ENCODE data around the gene PSG4. TPM values are rescaled to one million over a fixed set of nuclear protein-coding genes. Genes with fewer than 3 reads are reported as not detected.
A peak's percentile ranks its signal among the peaks of the same experiment; 100 is the strongest.
"Not testable (repeated sequence)": the region's sequence is repeated elsewhere in the genome, so short reads cannot be mapped to it uniquely, and the experiment has no call there.

The PSG4 gene
- total RNA-seq, 2 experiments from 2014 or later: not detected

DNA sequence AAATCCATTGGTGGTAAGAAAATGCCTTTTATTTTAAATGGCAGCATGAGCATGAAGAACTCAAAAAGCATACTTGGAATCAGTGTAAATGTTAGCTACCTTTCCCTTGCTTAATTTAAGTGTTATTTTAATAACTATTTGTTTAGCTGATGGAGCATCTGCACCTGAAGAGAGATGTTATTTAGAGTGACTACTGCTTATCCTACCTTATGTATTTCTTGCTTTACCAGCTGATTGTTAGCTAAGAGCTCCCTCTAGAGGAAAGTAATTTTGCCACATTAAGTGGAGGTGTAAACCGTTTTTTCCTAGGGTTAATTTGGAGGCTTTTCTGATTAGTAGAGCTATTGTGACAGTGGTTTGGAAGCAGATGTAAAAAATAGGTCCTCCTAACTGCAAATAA is 21.5 kb upstream of the PSG4 start:
- CTCF ChIA-PET (ENCODE audit: unreplicated experiment); intact Hi-C loops (cut with micrococcal nuclease; ENCODE audit: unreplicated experiment): not testable (repeated sequence)

DNA sequence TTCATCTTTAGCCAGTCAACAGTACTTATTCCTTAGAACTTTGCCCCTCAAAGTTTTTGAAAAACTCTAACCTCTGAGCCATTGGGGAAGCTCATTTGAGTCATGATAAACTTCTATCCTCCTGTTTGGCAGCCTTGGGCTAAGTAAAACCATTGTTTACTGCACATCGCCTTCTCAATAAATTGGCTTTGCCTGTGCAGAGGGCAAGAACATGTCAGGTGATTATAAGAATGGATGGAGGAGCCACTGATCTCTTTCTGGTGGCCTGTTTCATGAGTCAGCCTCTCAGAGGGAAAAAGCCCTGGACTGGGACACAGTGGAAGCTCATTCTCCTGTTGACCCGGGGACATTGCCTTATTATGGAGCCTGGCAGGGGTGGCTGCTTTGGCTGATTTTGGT is 19.4 kb upstream of the PSG4 start:
- Histone ChIP-seq H3K9me3 (ENCODE audit: low read length) (peaks cover 4% of the 10 kb centered on the region; the same call in 1 of the 2 replicates), H3K36me3 (ENCODE audit: insufficient read depth, low read length) (no peaks in the 10 kb centered on the region), H4K20me1 (ENCODE audit: insufficient read depth, low read length) (no peaks in the 10 kb centered on the region), H3K9me2 (ENCODE audit: insufficient read depth, low read length) (no peaks in the 10 kb centered on the region), H3K27ac (ENCODE audit: low read depth, low read length, poor library complexity, severe bottlenecking) (no peak overlapping the region), H3K4me1 (ENCODE audit: insufficient read depth, low read length, poor library complexity, severe bottlenecking) (no peaks in the 10 kb centered on the region), H3K4me3 (ENCODE audit: low read depth, low read length, poor library complexity, severe bottlenecking) (no peak overlapping the region), H3K4me2 (ENCODE audit: low read length) (no peak overlapping the region), H2AFZ (ENCODE audit: low read length) (no peak overlapping the region), H3K79me2 (ENCODE audit: insufficient read depth, low read depth, low read length) (no peaks in the 10 kb centered on the region)
- ChIA-PET POLR2A (no interaction called here), CTCF (ENCODE audit: unreplicated experiment) (no interaction called here)
- intact Hi-C loops (cut with micrococcal nuclease; ENCODE audit: unreplicated experiment): no loop called here
- no peak for DNase-seq (ENCODE audit: low spot score)
- no TSS peak for BruUV-seq (replicated peaks)
- TF ChIP-seq, protein P1, sequence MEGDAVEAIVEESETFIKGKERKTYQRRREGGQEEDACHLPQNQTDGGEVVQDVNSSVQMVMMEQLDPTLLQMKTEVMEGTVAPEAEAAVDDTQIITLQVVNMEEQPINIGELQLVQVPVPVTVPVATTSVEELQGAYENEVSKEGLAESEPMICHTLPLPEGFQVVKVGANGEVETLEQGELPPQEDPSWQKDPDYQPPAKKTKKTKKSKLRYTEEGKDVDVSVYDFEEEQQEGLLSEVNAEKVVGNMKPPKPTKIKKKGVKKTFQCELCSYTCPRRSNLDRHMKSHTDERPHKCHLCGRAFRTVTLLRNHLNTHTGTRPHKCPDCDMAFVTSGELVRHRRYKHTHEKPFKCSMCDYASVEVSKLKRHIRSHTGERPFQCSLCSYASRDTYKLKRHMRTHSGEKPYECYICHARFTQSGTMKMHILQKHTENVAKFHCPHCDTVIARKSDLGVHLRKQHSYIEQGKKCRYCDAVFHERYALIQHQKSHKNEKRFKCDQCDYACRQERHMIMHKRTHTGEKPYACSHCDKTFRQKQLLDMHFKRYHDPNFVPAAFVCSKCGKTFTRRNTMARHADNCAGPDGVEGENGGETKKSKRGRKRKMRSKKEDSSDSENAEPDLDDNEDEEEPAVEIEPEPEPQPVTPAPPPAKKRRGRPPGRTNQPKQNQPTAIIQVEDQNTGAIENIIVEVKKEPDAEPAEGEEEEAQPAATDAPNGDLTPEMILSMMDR (conservative IDR thresholded peaks at IDR 0.05; ENCODE audit: low read length): no peak
- no peak for TF ChIP-seq EZH2phosphoT487 (IDR thresholded peaks at IDR 0.05; ENCODE audit: borderline replicate concordance, low read depth, low read length)

More for the DNA sequence above, 21.5 kb upstream of the PSG4 start:
- TF ChIP-seq, protein P1 (conservative IDR thresholded peaks at IDR 0.05; ENCODE audit: low read length): 0 out of 2 replicates have a peak, but pooled peaks have one; percentile 18
- H3K4me1 ChIP-seq (ENCODE audit: insufficient read depth, low read length, poor library complexity, severe bottlenecking); H3K27ac ChIP-seq (ENCODE audit: low read depth, low read length, poor library complexity, severe bottlenecking); H3K9me3 ChIP-seq (ENCODE audit: low read length); H2AFZ ChIP-seq (ENCODE audit: low read length); H3K36me3 ChIP-seq (ENCODE audit: insufficient read depth, low read length); H3K79me2 ChIP-seq (ENCODE audit: insufficient read depth, low read depth, low read length); H4K20me1 ChIP-seq (ENCODE audit: insufficient read depth, low read length); BruUV-seq (replicated peaks); DNase-seq (ENCODE audit: low spot score); H3K4me3 ChIP-seq (ENCODE audit: low read depth, low read length, poor library complexity, severe bottlenecking); H3K4me2 ChIP-seq (ENCODE audit: low read length); POLR2A ChIA-PET; H3K9me2 ChIP-seq (ENCODE audit: insufficient read depth, low read length): not testable (repeated sequence)

DNA sequence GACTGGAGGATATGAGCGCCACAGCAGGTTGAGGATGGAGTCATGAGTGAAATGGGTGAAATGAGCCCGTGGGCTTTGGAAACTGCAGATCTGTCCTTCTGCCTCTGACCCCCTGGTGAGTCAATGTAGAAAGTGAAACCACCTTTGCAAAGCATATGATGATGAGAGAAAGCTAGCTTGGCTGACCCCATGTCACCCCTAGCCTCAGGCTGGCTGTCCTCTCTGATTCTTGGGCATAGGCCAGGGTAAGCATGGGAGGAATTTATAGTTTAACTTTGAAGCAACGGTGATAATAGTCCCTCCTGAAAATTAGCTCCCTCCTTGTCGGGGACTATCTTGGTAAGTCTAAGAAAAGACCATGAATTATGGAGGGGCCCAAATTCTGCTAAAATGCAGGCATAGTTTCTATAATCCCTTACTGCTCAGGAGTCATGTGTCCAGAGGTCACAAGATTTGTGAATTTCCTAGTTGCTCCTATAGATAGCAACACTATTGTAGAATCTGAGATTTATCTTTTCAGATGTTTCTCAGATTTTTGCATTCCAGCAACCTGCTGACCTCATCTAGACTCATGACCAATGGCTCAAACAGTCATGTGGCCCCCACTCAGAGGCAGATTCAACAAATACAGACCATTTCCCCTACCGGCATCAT is 18.9 kb upstream of the PSG4 start:
- H2AFZ ChIP-seq (ENCODE audit: low read length); H4K20me1 ChIP-seq (ENCODE audit: insufficient read depth, low read length); intact Hi-C loops (cut with micrococcal nuclease; ENCODE audit: unreplicated experiment); H3K9me2 ChIP-seq (ENCODE audit: insufficient read depth, low read length); H3K79me2 ChIP-seq (ENCODE audit: insufficient read depth, low read depth, low read length); CTCF ChIA-PET (ENCODE audit: unreplicated experiment); H3K4me2 ChIP-seq (ENCODE audit: low read length); POLR2A ChIA-PET; H3K4me3 ChIP-seq (ENCODE audit: low read depth, low read length, poor library complexity, severe bottlenecking); BruUV-seq (replicated peaks); H3K9me3 ChIP-seq (ENCODE audit: low read length); H3K27ac ChIP-seq (ENCODE audit: low read depth, low read length, poor library complexity, severe bottlenecking); H3K4me1 ChIP-seq (ENCODE audit: insufficient read depth, low read length, poor library complexity, severe bottlenecking); DNase-seq (ENCODE audit: low spot score); H3K36me3 ChIP-seq (ENCODE audit: insufficient read depth, low read length): not testable (repeated sequence)

DNA sequence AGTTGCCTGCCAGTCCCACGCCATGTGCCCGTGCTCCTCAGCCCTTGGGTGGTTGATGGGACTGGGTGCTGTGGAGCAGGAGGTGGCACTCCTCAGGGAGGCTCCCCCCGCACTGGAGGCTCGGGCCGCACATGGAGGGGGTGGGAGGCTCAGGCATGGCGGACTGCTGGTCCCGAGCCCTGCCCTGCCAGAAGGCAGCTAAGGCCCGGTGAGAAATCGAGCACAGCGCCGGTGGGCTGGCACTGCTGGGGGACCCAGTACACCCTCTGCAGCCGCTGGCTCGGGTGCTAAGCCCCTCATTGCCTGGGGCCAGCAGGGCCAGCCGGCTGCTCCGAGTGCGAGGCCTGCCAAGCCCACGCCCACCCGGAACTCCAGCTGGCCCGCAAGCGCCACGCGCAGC is 16.5 kb upstream of the PSG4 start:
- H3K27ac ChIP-seq (ENCODE audit: low read depth, low read length, poor library complexity, severe bottlenecking); H3K4me1 ChIP-seq (ENCODE audit: insufficient read depth, low read length, poor library complexity, severe bottlenecking); H3K36me3 ChIP-seq (ENCODE audit: insufficient read depth, low read length); H4K20me1 ChIP-seq (ENCODE audit: insufficient read depth, low read length); H3K9me2 ChIP-seq (ENCODE audit: insufficient read depth, low read length); intact Hi-C loops (cut with micrococcal nuclease; ENCODE audit: unreplicated experiment); H3K4me3 ChIP-seq (ENCODE audit: low read depth, low read length, poor library complexity, severe bottlenecking); H3K9me3 ChIP-seq (ENCODE audit: low read length); H3K79me2 ChIP-seq (ENCODE audit: insufficient read depth, low read depth, low read length); DNase-seq (ENCODE audit: low spot score); BruUV-seq (replicated peaks); H2AFZ ChIP-seq (ENCODE audit: low read length); POLR2A ChIA-PET; CTCF ChIA-PET (ENCODE audit: unreplicated experiment); H3K4me2 ChIP-seq (ENCODE audit: low read length): not testable (repeated sequence)

DNA sequence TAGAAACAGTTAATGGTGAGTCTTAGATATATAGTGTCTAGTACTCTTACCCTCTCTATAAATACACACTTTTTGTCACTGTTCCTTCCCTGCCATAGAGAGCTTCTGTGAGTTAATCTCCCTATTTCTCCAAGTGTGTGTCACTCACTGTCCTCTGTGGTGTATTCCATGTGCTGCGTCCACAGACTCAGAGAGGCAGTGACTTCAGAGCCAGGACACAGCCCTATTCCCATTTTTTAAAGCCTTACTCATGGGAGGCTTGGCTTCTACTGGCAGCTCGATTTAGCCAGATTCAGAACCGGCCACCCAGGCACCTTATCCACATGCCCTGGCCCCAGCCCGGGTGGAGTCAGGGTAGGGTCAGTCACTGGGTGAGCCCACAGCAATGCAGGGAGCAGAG is 13.7 kb upstream of the PSG4 start:
- H3K4me2 ChIP-seq (ENCODE audit: low read length); BruUV-seq (replicated peaks); H3K79me2 ChIP-seq (ENCODE audit: insufficient read depth, low read depth, low read length); H3K27ac ChIP-seq (ENCODE audit: low read depth, low read length, poor library complexity, severe bottlenecking); H2AFZ ChIP-seq (ENCODE audit: low read length); H3K36me3 ChIP-seq (ENCODE audit: insufficient read depth, low read length); CTCF ChIA-PET (ENCODE audit: unreplicated experiment); intact Hi-C loops (cut with micrococcal nuclease; ENCODE audit: unreplicated experiment); H4K20me1 ChIP-seq (ENCODE audit: insufficient read depth, low read length); H3K4me1 ChIP-seq (ENCODE audit: insufficient read depth, low read length, poor library complexity, severe bottlenecking); POLR2A ChIA-PET; H3K4me3 ChIP-seq (ENCODE audit: low read depth, low read length, poor library complexity, severe bottlenecking); H3K9me2 ChIP-seq (ENCODE audit: insufficient read depth, low read length); H3K9me3 ChIP-seq (ENCODE audit: low read length); DNase-seq (ENCODE audit: low spot score): not testable (repeated sequence)

Measured in OCI-LY7 (cell line).